Nephron progenitor cell (in vitro differentiated cells): ENCODE data around the gene CCL21.

Source experiments
- DNase-seq: peaks from one replicate; pipeline ENCODE4 v3.0.0; 2021
- H3K27ac Mint-ChIP-seq: 2 replicates; pipeline ENCODE4 v1.8.0; 2021; ENCODE audit warnings: mild to moderate bottlenecking, moderate library complexity, mixed read lengths
- H3K27me3 Mint-ChIP-seq: 2 replicates; pipeline ENCODE4 v1.8.0; 2021; ENCODE audit warnings: mild to moderate bottlenecking, low read depth, mixed read lengths; ENCODE audit not compliant: poor library complexity
- H3K36me3 Mint-ChIP-seq: 2 replicates; pipeline ENCODE4 v1.8.0; 2021; ENCODE audit warnings: low read depth, mixed read lengths
- H3K4me1 Mint-ChIP-seq: 2 replicates; pipeline ENCODE4 v1.8.0; 2021; ENCODE audit warnings: mixed read lengths
- H3K4me3 Mint-ChIP-seq: 2 replicates; pipeline ENCODE4 v1.8.0; 2021; ENCODE audit warnings: mild to moderate bottlenecking, moderate library complexity, mixed read lengths
- H3K9me3 Mint-ChIP-seq: 2 replicates; pipeline ENCODE4 v1.8.0; 2021; ENCODE audit warnings: mild to moderate bottlenecking, moderate library complexity, mixed read lengths
- CTCF ChIP-seq: fragments of 200-600 bp; sonication (generic); IDR thresholded peaks from 2 replicates; pipeline ENCODE4 v1.5.0; 2021; ENCODE audit warnings: antibody characterized with exemption

The CCL21 gene

GRCh38 chr9:34701023-34701768, 8.7 kb downstream of the CCL21 start:
- Mint-ChIP-seq H3K4me1 (peaks cover 5% of the 10 kb centered on the region), H3K27me3 (peaks cover 56% of the 10 kb centered on the region), H3K9me3 (no peaks in the 10 kb centered on the region), H3K27ac (no peak overlapping the region), H3K36me3 (no peaks in the 10 kb centered on the region), H3K4me3 (peak overlapping the region; percentile 72)
- peak; percentile 83 for TF ChIP-seq CTCF
- peak; percentile 91 for DNase-seq

- H3K27ac Mint-ChIP-seq: no peak overlapping the region
- no peak for TF ChIP-seq CTCF
Observed at GRCh38 chr9:34694811-34695210, 15.1 kb downstream of the CCL21 start.

GRCh38 chr9:34693560-34693959, 16.4 kb downstream of the CCL21 start:
- peaks cover 17% of the 10 kb centered on the region for H3K36me3 Mint-ChIP-seq
- peaks cover 8% of the 10 kb centered on the region for H3K9me3 Mint-ChIP-seq
- no peak overlapping the region for H3K4me3 Mint-ChIP-seq
- no peak for TF ChIP-seq CTCF
- DNase-seq: no peak
- H3K27me3 Mint-ChIP-seq: peaks cover 32% of the 10 kb centered on the region
- no peak overlapping the region for H3K27ac Mint-ChIP-seq
- peaks cover 27% of the 10 kb centered on the region for H3K4me1 Mint-ChIP-seq

More at GRCh38 chr9:34694811-34695210, 15.1 kb downstream of the CCL21 start:
- Mint-ChIP-seq H3K27me3 (peaks cover 45% of the 10 kb centered on the region), H3K36me3 (peaks cover 17% of the 10 kb centered on the region), H3K4me3 (no peak overlapping the region), H3K4me1 (peaks cover 15% of the 10 kb centered on the region), H3K9me3 (peaks cover 8% of the 10 kb centered on the region)
- DNase-seq: no peak

- H3K27me3 Mint-ChIP-seq: peaks cover 18% of the 10 kb centered on the region
- no peak overlapping the region for H3K4me3 Mint-ChIP-seq
- H3K27ac Mint-ChIP-seq: no peak overlapping the region
- peaks cover 43% of the 10 kb centered on the region for H3K4me1 Mint-ChIP-seq
- peaks cover 8% of the 10 kb centered on the region for H3K9me3 Mint-ChIP-seq
- DNase-seq: no peak
- H3K36me3 Mint-ChIP-seq: peaks cover 17% of the 10 kb centered on the region
- no peak for TF ChIP-seq CTCF
Observed at GRCh38 chr9:34691936-34692315, 18.0 kb downstream of the CCL21 start.

- peaks cover 17% of the 10 kb centered on the region for H3K36me3 Mint-ChIP-seq
- H3K4me1 Mint-ChIP-seq: peaks cover 49% of the 10 kb centered on the region
- peaks cover 8% of the 10 kb centered on the region for H3K9me3 Mint-ChIP-seq
- no peak within 1 kb of the TSS for H3K4me3 Mint-ChIP-seq
- no peak for DNase-seq
- H3K27ac Mint-ChIP-seq: no peak within 1 kb of the TSS
- H3K27me3 Mint-ChIP-seq: peaks cover 12% of the 10 kb centered on the region
- no peak for TF ChIP-seq CTCF
Observed at GRCh38 chr9:34690983-34691935, 18.7 kb downstream of the CCL21 start, which contains the start of gene CCL19. TSS of gene CCL19 (minus strand) at chr9:34691276. CDS start at chr9:34691139, 137 bp downstream.
